ENCODE data around the gene ADD2. TPM values are rescaled to one million over a fixed set of nuclear protein-coding genes. Genes with fewer than 3 reads are reported as not detected.

Gene ADD2
- total RNA-seq, 4 donors from 2014 or later, result 1.9 to 6.5 (median 3.1) TPM

DNA sequence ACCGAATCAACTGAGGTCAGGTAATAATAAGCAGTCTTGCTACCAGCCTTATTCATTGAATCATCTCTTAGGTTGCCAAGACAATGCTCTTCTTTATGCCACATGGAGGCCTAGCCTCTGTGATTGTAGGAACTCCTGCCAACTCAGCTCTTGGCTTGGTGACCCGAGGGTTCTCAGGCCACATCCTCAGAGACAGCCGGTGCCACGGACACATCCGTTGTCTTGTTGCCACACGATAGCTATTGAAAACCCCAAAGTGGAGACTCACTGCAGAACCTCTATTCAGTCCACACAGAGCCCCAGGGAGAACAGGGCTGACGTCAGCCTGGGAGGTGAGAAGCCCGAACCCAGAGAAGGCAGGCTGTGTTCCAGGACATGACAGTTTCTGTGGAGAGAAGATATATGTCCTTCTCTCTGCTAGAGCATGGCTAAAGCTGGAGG lies 160.9 kb downstream of the ADD2 start:
- TF ChIP-seq POLR2A (IDR thresholded peaks at IDR 0.05), result no peak
- Histone ChIP-seq H3K4me3 (replicated peaks in 1 of 3) (no peak overlapping the region), H3K27ac (no peak overlapping the region), H3K36me3 (no peaks in the 10 kb centered on the region), H3K4me1 (peaks cover 3 to 4% of the 10 kb centered on the region in 2 donors), H3K27me3 (no peaks in the 10 kb centered on the region), H3K9me3 (no peaks in the 10 kb centered on the region)
- intact Hi-C loops (cut with DNase I), result no loop called here
- DNase-seq, result no peak
- WGBS, 2 donors, result 74 to 79% methylated on average over 8 of the region's 8 CpGs

Small RNAs within 50 kb of the gene (small RNA-seq; reads per million reads assigned to genes)
- not detected for gene HMGN2P21

Other genes with a start within 250 kb of the ADD2 start
- gene TGFA, start 214.4 kb downstream of the ADD2 start, total RNA-seq, result 10 to 100 TPM; 12.9 to 23.0 (median 18.6) TPM
- not detected for gene FIGLA, start 22.4 kb upstream of the ADD2 start, total RNA-seq
- 1 to 10 TPM in 1 of 4 donors, not detected in 3; 1.4 TPM for gene CLEC4F, start 52.4 kb upstream of the ADD2 start, total RNA-seq
- gene CD207, start 67.6 kb upstream of the ADD2 start, total RNA-seq, result not detected
- gene VAX2, start 132.4 kb upstream of the ADD2 start, total RNA-seq, result under 1 TPM in 1 of 4 donors, not detected in 3; 0.22 TPM
- not detected for gene ATP6V1B1, start 167.7 kb upstream of the ADD2 start, total RNA-seq
- gene ANKRD53, start 210.4 kb upstream of the ADD2 start, total RNA-seq, result 1 to 10 TPM; 1.5 to 4.3 (median 2.7) TPM
- 10 to 100 TPM; 37.9 to 67.7 (median 51.4) TPM for gene TEX261, start 226.7 kb upstream of the ADD2 start, total RNA-seq

Measured in thyroid gland (tissue), 4 donors.